Astrocyte (in vitro differentiated cells and primary cell): ENCODE data around the gene STUM. TPM values are rescaled to one million over a fixed set of nuclear protein-coding genes. Genes with fewer than 3 reads are reported as not detected.
A peak's percentile ranks its signal among the peaks of the same experiment; 100 is the strongest.

Experiments used
- DNase-seq: peaks from one replicate; pipeline ENCODE4 v3.0.0-alpha.2; 2010; ENCODE audit warnings: low read depth
- FAIRE-seq: peaks from 2 replicates; lab custom pipeline; 2011; peaks lifted over from hg19 to GRCh38; lab: Jason Lieb, UNC
- H2AFZ ChIP-seq: 2 replicates; pipeline ENCODE4 v1.6.0; 2012; ENCODE audit warnings: low read depth, low read length, inconsistent platforms
- H3K27ac ChIP-seq: 2 replicates; pipeline ENCODE4 v1.5.1; 2011; ENCODE audit warnings: low read depth, low read length, inconsistent platforms
- H3K27me3 ChIP-seq: 2 replicates; pipeline ENCODE4 v1.6.0; 2011; ENCODE audit warnings: low read length, inconsistent platforms; ENCODE audit not compliant: insufficient read depth
- H3K36me3 ChIP-seq: 2 replicates; pipeline ENCODE4 v1.5.1; 2011; ENCODE audit warnings: low read length, inconsistent platforms; ENCODE audit not compliant: insufficient read depth
- H3K4me1 ChIP-seq: 2 replicates; pipeline ENCODE4 v1.5.1; 2011; ENCODE audit warnings: low read length, inconsistent platforms; ENCODE audit not compliant: insufficient read depth
- H3K4me2 ChIP-seq: 2 replicates; pipeline ENCODE4 v1.6.0; 2012; ENCODE audit warnings: low read length, inconsistent platforms
- H3K4me3 ChIP-seq: 2 replicates; pipeline ENCODE4 v1.5.1; 2011; ENCODE audit warnings: low read depth, mild to moderate bottlenecking, low read length, inconsistent platforms; ENCODE audit not compliant: insufficient read depth
- H3K79me2 ChIP-seq: 2 replicates; pipeline ENCODE4 v1.6.0; 2012; ENCODE audit warnings: mild to moderate bottlenecking, low read length, inconsistent platforms; ENCODE audit not compliant: insufficient read depth
- H3K9ac ChIP-seq: 2 replicates; pipeline ENCODE4 v1.6.0; 2012; ENCODE audit warnings: mild to moderate bottlenecking, low read length, inconsistent platforms
- H3K9me3 ChIP-seq: 2 replicates; pipeline ENCODE4 v1.5.1; 2012; ENCODE audit warnings: low read depth, mild to moderate bottlenecking, low read length, inconsistent platforms; ENCODE audit not compliant: insufficient read depth
- H4K20me1 ChIP-seq: 2 replicates; pipeline ENCODE4 v1.6.0; 2012; ENCODE audit warnings: low read length, inconsistent platforms; ENCODE audit not compliant: insufficient read depth
- H3K27ac Mint-ChIP-seq: one replicate; pipeline ENCODE4 v1.8.0; 2021; ENCODE audit warnings: mild to moderate bottlenecking, mixed read lengths; ENCODE audit not compliant: unreplicated experiment
- H3K27me3 Mint-ChIP-seq: one replicate; pipeline ENCODE4 v1.8.0; 2021; ENCODE audit warnings: low read depth, mixed read lengths; ENCODE audit not compliant: unreplicated experiment
- H3K36me3 Mint-ChIP-seq: one replicate; pipeline ENCODE4 v1.8.0; 2021; ENCODE audit warnings: low read depth, mixed read lengths; ENCODE audit not compliant: unreplicated experiment
- H3K4me1 Mint-ChIP-seq: one replicate; pipeline ENCODE4 v1.8.0; 2021; ENCODE audit warnings: low read depth, mixed read lengths; ENCODE audit not compliant: unreplicated experiment
- H3K4me3 Mint-ChIP-seq: one replicate; pipeline ENCODE4 v1.8.0; 2021; ENCODE audit warnings: mild to moderate bottlenecking, moderate library complexity, mixed read lengths; ENCODE audit not compliant: unreplicated experiment
- H3K9me3 Mint-ChIP-seq: one replicate; pipeline ENCODE4 v1.8.0; 2021; ENCODE audit warnings: mild to moderate bottlenecking, mixed read lengths; ENCODE audit not compliant: unreplicated experiment
- EZH2 ChIP-seq: IDR thresholded peaks from 2 replicates; pipeline ENCODE4 v1.6.1; 2012; ENCODE audit warnings: mild to moderate bottlenecking, low read length, inconsistent platforms; ENCODE audit not compliant: insufficient read depth
- total RNA-seq: library from RNA; stranded (reverse); gene quantifications from 2 replicates; pipeline ENCODE4 v1.2.1, GENCODE V29; 2021
- TF ChIP-seq, protein P1 (sequence below): IDR thresholded peaks from 2 replicates; pipeline ENCODE4 v1.5.1; 2011; ENCODE audit warnings: low read depth, mild to moderate bottlenecking, inconsistent platforms, low read length, moderate library complexity; ENCODE audit not compliant: insufficient read depth

The STUM gene
- total RNA-seq, 1 donor from 2014 or later = not detected

DNA sequence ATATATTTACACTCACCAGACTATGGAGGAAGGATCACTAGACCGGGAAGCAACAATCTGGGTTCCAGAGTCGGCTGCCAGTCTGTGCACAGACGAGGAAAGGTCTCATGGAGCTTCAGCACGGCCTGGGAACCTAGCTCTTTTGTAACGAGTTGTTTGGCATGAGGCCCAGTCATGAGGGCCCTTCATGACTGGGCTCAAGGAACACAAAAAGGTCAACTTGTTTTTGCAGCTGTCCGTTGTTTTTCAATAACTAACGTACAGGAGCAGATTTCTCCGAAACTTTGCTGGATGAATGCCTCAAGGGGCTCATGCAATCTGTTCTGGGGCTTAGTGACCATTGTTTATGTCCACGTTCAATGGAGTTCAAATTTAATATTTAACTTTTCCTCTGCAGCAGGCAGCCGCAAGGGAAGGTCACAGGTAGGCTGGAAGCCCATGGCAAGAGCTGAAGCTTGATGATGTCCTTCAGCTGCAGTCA is 5.9 kb upstream of the STUM start:
- Histone ChIP-seq H3K9ac (no peak overlapping the region), H3K79me2 (no peaks in the 10 kb centered on the region), H3K27me3 (peaks cover 24% of the 10 kb centered on the region), H3K27ac (no peak overlapping the region), H3K4me2 (no peak overlapping the region), H2AFZ (no peak overlapping the region), H4K20me1 (no peaks in the 10 kb centered on the region), H3K36me3 (no peaks in the 10 kb centered on the region), H3K9me3 (no peaks in the 10 kb centered on the region), H3K4me1 (no peaks in the 10 kb centered on the region), H3K4me3 (no peak overlapping the region)
- no peak for FAIRE-seq
- TF ChIP-seq, protein P1, sequence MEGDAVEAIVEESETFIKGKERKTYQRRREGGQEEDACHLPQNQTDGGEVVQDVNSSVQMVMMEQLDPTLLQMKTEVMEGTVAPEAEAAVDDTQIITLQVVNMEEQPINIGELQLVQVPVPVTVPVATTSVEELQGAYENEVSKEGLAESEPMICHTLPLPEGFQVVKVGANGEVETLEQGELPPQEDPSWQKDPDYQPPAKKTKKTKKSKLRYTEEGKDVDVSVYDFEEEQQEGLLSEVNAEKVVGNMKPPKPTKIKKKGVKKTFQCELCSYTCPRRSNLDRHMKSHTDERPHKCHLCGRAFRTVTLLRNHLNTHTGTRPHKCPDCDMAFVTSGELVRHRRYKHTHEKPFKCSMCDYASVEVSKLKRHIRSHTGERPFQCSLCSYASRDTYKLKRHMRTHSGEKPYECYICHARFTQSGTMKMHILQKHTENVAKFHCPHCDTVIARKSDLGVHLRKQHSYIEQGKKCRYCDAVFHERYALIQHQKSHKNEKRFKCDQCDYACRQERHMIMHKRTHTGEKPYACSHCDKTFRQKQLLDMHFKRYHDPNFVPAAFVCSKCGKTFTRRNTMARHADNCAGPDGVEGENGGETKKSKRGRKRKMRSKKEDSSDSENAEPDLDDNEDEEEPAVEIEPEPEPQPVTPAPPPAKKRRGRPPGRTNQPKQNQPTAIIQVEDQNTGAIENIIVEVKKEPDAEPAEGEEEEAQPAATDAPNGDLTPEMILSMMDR = no peak
- TF ChIP-seq EZH2 = no peak
- Mint-ChIP-seq H3K9me3 (peaks cover 3% of the 10 kb centered on the region), H3K4me1 (peaks cover 2% of the 10 kb centered on the region), H3K27ac (no peak overlapping the region), H3K36me3 (no peaks in the 10 kb centered on the region), H3K27me3 (peaks cover 34% of the 10 kb centered on the region), H3K4me3 (no peak overlapping the region)
- DNase-seq = no peak

DNA sequence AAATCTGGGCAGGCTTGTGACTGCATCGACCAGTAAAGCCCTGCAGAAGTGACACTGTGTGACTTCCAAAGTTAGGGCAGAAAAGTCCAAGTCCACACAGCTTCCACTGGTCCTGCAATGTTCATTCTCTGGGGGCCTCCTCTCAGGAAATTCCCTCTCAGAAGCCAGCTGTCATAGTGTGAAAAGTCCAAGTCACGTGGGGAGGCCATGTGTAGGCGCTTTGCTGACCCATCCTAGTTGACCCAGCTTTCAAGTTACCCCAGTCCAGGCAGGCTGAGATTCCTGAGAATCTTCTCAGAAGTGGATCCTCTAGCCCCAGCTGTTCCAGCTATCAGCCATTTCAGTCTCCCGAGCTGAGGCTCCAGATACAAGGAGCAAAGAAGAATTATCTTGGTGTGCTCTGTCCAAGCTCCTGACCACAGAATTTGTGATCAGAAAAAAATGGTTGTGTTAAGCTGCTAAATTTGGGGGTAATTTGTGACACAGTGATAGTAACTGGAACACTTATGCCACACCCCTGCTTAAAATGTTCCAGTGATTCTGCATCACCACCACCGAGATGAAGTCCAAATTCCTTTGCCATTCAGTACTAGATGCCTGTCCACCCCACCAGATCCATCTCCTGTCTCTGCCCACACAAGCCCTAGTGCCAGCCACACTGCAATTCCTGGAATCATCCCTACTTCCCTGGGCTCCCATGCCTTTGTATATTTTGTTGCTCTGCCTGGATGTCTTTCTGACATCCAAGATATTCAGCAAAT is 2.5 kb upstream of the STUM start:
- H3K27me3 ChIP-seq = peaks cover 43% of the 10 kb centered on the region
- no peak overlapping the region for H3K9ac ChIP-seq
- DNase-seq (no peak), FAIRE-seq (no peak)
- Mint-ChIP-seq H3K4me3 (peak overlapping the region; percentile 21), H3K36me3 (no peaks in the 10 kb centered on the region), H3K4me1 (peaks cover 2% of the 10 kb centered on the region), H3K27me3 (peaks cover 36% of the 10 kb centered on the region), H3K27ac (no peak overlapping the region), H3K9me3 (no peaks in the 10 kb centered on the region)
- H2AFZ ChIP-seq = no peak overlapping the region
- TF ChIP-seq, protein P1 = no peak
- TF ChIP-seq EZH2 = no peak
- H3K36me3 ChIP-seq = no peaks in the 10 kb centered on the region
- no peaks in the 10 kb centered on the region for H4K20me1 ChIP-seq
- no peak overlapping the region for H3K4me2 ChIP-seq
- no peak overlapping the region for H3K4me3 ChIP-seq
- H3K9me3 ChIP-seq = no peaks in the 10 kb centered on the region
- peaks cover 3% of the 10 kb centered on the region for H3K4me1 ChIP-seq
- no peaks in the 10 kb centered on the region for H3K79me2 ChIP-seq
- no peak overlapping the region for H3K27ac ChIP-seq

DNA sequence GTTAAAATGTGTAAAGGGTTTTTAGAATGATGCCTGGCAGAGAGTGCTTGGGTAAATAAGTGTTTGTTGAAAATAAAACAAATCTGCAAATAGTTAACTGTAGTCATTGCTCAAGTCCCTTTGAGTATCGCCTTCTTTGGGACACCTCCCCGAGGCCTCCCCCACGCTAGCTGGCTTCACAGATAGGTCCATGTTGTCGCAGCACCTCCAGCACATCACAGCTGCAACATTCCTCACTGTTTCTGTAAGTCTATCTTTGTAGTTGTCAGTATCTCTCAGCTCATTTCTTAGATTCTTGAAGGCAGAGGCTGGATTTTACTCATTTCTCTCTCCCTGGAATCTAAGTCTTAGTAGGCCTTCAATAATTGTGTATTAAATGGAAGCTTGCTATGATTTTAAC is 1.6 kb upstream of the STUM start:
- Mint-ChIP-seq H3K27me3 (peaks cover 45% of the 10 kb centered on the region), H3K4me1 (peaks cover 2% of the 10 kb centered on the region), H3K36me3 (no peaks in the 10 kb centered on the region), H3K27ac (no peak overlapping the region), H3K4me3 (no peak overlapping the region), H3K9me3 (no peaks in the 10 kb centered on the region)
- TF ChIP-seq, protein P1 = no peak
- no peak for TF ChIP-seq EZH2
- Histone ChIP-seq H3K4me1 (peaks cover 3% of the 10 kb centered on the region), H3K4me2 (no peak overlapping the region), H3K9me3 (no peaks in the 10 kb centered on the region), H3K4me3 (no peak overlapping the region), H3K36me3 (no peaks in the 10 kb centered on the region), H3K9ac (no peak overlapping the region), H2AFZ (no peak overlapping the region), H4K20me1 (no peaks in the 10 kb centered on the region), H3K79me2 (no peaks in the 10 kb centered on the region), H3K27me3 (peaks cover 51% of the 10 kb centered on the region), H3K27ac (no peak overlapping the region)
- FAIRE-seq = no peak
- no peak for DNase-seq
